H7 (cell line): ENCODE measurements around the gene SESN1. TPM values are rescaled to one million over a fixed set of nuclear protein-coding genes. Genes with fewer than 3 reads are reported as not detected.

ENCODE experiments used
- DNase-seq: peaks from one replicate; pipeline ENCODE4 v3.0.0; 2012
- H3K27me3 ChIP-seq: 2 replicates; pipeline ENCODE4 v1.6.0; 2011; ENCODE audit warnings: mild to moderate bottlenecking, low read length; ENCODE audit not compliant: control insufficient read depth, insufficient read depth
- H3K36me3 ChIP-seq: replicated peaks from 2 replicates; pipeline ENCODE4 v1.5.1; 2011; ENCODE audit warnings: low read length; ENCODE audit not compliant: control insufficient read depth, insufficient read depth
- H3K4me3 ChIP-seq: 2 replicates; pipeline ENCODE4 v1.5.1; 2011; ENCODE audit warnings: low read depth, mild to moderate bottlenecking, control low read depth, low read length, moderate library complexity; ENCODE audit not compliant: insufficient read depth
- total RNA-seq: library from RNA; depleted of rRNA; stranded (reverse); fragments of >200 nt; shearing (Covaris generic); gene quantifications from 2 replicates; pipeline ENCODE4 v1.2.3, GENCODE V29; 2014

Gene SESN1
- total RNA-seq, 1 experiment from 2014 or later: 10.4 TPM

DNA sequence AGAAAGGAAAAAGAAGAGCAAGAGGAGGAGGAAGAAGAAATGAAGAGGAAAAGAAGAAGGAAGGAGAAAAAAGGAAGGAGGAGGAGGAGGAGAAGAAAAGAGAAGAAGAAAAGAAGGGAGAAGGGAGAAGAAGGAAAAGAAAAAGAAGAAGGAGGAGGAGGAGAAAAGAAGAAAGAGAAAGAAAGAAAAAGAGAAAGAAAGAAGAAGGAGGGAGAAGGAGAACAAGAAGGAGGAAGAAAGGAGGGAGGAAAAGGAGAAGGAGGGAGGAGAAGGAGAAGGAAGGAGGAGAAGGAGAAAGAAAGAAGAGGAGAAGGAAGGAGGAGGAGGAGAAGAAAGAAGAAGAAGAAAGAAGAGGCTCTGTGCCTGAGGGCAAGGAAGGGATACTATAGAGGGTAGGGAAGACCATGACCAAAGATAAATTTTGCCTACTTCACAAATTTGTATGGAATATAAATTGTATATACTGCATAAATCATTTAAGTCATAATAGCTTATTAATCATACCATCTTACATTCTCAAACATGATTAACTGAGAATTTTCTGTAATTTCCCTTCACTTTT, 55.7 kb downstream of the SESN1 start:
- Histone ChIP-seq H3K36me3 (no peaks in the 10 kb centered on the region), H3K4me3 (no peak overlapping the region), H3K27me3 (no peaks in the 10 kb centered on the region)
- no peak for DNase-seq

GRCh38 chr6:109036574-109037294, 57.9 kb downstream of the SESN1 start:
- DNase-seq: no peak
- no peaks in the 10 kb centered on the region for H3K27me3 ChIP-seq
- no peak overlapping the region for H3K4me3 ChIP-seq

GRCh38 chr6:109034526-109034925, 60.1 kb downstream of the SESN1 start:
- Histone ChIP-seq H3K4me3 (no peak overlapping the region), H3K27me3 (no peaks in the 10 kb centered on the region), H3K36me3 (no peaks in the 10 kb centered on the region)
- no peak for DNase-seq

More at GRCh38 chr6:109036574-109037294, 57.9 kb downstream of the SESN1 start:
- no peaks in the 10 kb centered on the region for H3K36me3 ChIP-seq

DNA sequence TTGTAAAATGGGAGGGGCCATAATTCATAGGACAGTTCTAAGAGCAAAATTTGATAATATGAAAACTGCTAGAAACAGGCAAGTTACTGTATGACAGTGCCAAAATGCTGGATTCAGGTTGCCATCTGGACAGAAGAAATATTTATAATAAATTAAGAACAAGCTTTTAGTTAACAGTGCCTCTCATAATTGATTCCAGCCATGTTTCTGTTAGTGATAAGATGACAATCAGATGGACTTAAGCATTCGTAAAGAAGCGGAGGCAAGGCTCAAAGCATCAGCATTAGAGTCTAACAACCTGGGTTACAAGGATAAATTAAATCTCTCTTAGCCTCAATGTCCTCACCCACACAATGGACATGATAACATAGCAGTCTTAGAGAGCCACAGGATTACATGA, 61.0 kb downstream of the SESN1 start:
- no peak for DNase-seq
- Histone ChIP-seq H3K36me3 (no peaks in the 10 kb centered on the region), H3K4me3 (no peak overlapping the region), H3K27me3 (no peaks in the 10 kb centered on the region)

GRCh38 chr6:109031416-109031815, 63.2 kb downstream of the SESN1 start:
- no peak for DNase-seq
- Histone ChIP-seq H3K36me3 (no peaks in the 10 kb centered on the region), H3K27me3 (no peaks in the 10 kb centered on the region), H3K4me3 (no peak overlapping the region)

DNA sequence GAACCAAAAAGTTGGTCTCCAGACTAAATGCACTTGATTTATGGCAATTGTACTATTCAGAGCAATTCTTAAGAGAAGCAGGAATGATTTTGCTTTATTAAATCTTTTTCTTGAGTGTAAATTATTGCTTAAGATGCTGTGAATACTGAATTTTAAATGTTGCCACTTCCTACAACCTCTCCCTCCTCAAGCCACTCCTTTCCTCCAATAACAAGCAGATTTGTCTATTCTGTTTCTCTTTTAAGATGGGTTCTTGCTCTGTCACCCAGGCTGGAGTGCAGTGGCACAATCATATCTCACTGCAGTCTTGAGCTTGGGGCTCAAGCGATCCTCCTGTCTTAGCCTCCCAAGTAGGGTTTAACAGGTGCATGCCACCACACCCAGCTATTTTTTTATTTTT, 65.3 kb downstream of the SESN1 start:
- H3K27me3 ChIP-seq: no peaks in the 10 kb centered on the region
- no peak for DNase-seq
- H3K36me3 ChIP-seq: no peaks in the 10 kb centered on the region
- no peak overlapping the region for H3K4me3 ChIP-seq

DNA sequence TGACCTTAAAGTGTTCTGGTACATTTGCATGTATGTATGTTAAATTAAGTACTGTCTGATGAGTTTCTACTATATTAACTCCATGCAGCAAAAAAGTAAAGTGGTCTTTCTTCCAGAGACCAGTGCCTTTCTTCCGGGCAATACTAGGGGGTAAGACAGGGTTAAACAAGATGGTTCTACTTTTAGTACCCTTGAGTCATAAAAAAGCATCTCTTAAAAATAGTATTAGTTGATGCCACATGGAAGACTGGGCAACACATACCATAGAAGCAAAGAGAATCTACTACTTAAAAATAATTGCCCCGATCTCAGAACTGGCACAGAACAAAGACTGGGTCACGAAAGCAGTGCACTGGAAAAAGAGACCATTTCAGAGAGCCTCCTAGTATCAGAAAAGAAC, 66.2 kb downstream of the SESN1 start:
- Histone ChIP-seq H3K36me3 (no peaks in the 10 kb centered on the region), H3K27me3 (no peaks in the 10 kb centered on the region), H3K4me3 (no peak overlapping the region)
- no peak for DNase-seq

- H3K27me3 ChIP-seq: no peaks in the 10 kb centered on the region
- H3K4me3 ChIP-seq: no peak overlapping the region
- H3K36me3 ChIP-seq: no peaks in the 10 kb centered on the region
- no peak for DNase-seq
Measured at GRCh38 chr6:109027964-109028363, 66.7 kb downstream of the SESN1 start.

DNA sequence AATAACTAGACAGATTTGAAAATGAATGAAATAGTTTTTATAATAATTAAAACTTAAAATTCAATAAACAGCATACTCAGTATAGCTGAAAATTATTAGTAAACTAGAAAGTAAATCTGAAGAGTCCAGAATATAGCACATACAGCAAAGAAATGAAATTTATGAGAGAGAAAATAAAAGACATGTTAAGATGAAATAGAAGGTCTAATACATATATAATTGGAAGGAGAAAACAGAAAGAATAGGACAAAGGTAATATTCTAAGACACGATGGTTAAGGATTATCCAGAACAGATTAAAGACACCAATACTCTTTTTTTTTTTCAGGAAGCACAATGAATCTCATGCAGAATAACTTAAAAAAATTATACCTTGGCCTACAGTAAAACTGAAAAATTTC, 69.0 kb downstream of the SESN1 start:
- DNase-seq: no peak
- no peaks in the 10 kb centered on the region for H3K36me3 ChIP-seq
- H3K4me3 ChIP-seq: no peak overlapping the region
- no peaks in the 10 kb centered on the region for H3K27me3 ChIP-seq

GRCh38 chr6:109024784-109025183, 69.9 kb downstream of the SESN1 start:
- H3K36me3 ChIP-seq: no peaks in the 10 kb centered on the region
- peak; percentile 64 for DNase-seq

GRCh38 chr6:109024368-109024767, 70.3 kb downstream of the SESN1 start:
- Histone ChIP-seq H3K36me3 (no peaks in the 10 kb centered on the region), H3K4me3 (no peak overlapping the region), H3K27me3 (no peaks in the 10 kb centered on the region)
- DNase-seq: no peak

More at GRCh38 chr6:109024784-109025183, 69.9 kb downstream of the SESN1 start:
- H3K4me3 ChIP-seq: no peak overlapping the region
- no peaks in the 10 kb centered on the region for H3K27me3 ChIP-seq

DNA sequence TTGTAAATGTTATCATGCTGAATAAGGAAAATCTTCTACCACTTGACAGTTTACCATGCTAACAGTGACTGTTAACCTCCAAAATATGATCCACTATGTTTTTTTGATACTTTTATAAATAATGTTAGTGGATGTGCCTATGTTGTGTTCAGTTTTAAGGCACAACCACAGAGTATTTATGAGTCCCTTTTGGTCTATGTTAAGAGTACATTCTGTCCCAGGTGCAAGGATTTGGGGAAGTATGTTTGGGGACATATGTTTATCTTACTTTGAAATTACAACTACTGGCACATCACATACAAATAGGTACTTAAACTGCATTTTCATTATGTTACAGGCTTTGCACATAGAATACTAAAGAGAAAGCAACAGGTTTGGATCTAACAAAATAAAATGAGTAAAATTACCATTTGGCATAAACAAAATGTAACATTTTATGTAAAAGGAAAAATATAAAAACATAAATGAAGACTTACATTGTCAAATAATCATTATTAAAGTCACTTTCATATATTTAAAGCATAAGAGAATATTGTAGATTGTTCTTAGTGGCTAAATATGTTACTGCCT, 71.2 kb downstream of the SESN1 start:
- Histone ChIP-seq H3K4me3 (no peak overlapping the region), H3K27me3 (no peaks in the 10 kb centered on the region), H3K36me3 (no peaks in the 10 kb centered on the region)
- no peak for DNase-seq

- H3K27me3 ChIP-seq: no peaks in the 10 kb centered on the region
- H3K36me3 ChIP-seq: no peaks in the 10 kb centered on the region
- no peak overlapping the region for H3K4me3 ChIP-seq
- DNase-seq: no peak
Measured at GRCh38 chr6:109021870-109022269, 72.8 kb downstream of the SESN1 start.

GRCh38 chr6:109019911-109020310, 74.7 kb downstream of the SESN1 start:
- Histone ChIP-seq H3K4me3 (no peak overlapping the region), H3K36me3 (no peaks in the 10 kb centered on the region), H3K27me3 (no peaks in the 10 kb centered on the region)
- DNase-seq: peak; percentile 29

DNA sequence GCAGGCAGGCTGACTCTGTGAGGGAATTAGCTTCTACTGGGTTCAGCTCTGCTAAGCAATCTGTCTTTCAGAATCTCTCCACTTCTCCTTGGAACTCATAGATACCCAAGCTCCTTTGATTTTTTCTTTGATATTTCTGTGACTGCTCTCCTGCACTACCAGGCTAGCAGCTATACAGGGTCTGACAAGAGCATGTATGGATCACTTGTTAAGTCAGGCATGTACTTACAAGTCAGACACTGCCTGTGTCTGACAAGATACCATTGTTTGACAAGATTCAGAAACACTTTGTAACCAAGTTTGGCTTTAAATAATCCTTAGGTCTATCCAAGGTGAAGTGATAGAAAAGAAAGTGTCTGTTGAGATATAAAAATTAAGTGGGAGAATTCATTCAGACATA, 79.5 kb downstream of the SESN1 start:
- Histone ChIP-seq H3K27me3 (no peaks in the 10 kb centered on the region), H3K36me3 (no peaks in the 10 kb centered on the region), H3K4me3 (no peak overlapping the region)
- no peak for DNase-seq
